HG03571 (cell line): ENCODE results near the gene SLC49A4.
"Not testable (repeated sequence)": the region's sequence is repeated elsewhere in the genome, so short reads cannot be mapped to it uniquely, and the experiment has no call there.

Experiments used
- ATAC-seq: cut with Tn5 transposase; IDR thresholded peaks from one replicate; pipeline ENCODE4 v1.9.1; 2021; ENCODE audit not compliant: unreplicated experiment

Gene SLC49A4

GRCh38 chr3:122794779-122795673, at the start of gene SLC49A4:
Gene SLC49A4 (plus strand): TSS chr3:122795069. CDS start chr3:122795193, 124 bp downstream.
- peak; percentile 64 for ATAC-seq

DNA sequence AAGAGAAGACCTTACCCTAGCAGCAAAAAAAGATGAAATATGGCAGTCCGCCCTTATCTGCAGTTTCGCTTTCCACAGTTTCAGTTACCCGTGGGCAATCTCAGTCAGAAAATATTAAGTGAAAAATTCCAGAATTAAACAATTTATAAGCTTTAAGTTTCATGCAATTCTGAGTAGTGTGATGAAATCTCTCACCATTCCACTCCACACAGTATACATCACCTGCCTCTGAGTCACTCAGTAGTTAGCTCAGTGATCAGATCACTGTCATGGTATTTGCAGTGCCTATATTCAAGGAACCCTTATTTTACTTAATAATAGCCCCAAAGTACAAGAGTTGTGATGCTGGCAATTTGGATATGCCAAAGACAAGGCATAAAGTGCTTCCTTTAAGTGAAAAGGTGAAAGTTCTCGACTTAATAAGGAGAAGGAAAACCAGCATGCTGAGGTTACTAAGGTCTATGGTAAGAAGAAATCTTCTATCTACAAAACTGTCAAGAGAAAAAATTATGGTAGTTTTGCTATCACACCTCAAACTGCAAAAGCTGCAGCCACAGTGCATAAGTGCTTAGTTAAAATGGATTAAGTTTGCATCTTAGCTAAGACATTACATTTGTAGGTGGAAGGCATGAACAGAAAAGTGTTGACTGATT, 49.4 kb upstream of the SLC49A4 start:
- no peak for ATAC-seq

DNA sequence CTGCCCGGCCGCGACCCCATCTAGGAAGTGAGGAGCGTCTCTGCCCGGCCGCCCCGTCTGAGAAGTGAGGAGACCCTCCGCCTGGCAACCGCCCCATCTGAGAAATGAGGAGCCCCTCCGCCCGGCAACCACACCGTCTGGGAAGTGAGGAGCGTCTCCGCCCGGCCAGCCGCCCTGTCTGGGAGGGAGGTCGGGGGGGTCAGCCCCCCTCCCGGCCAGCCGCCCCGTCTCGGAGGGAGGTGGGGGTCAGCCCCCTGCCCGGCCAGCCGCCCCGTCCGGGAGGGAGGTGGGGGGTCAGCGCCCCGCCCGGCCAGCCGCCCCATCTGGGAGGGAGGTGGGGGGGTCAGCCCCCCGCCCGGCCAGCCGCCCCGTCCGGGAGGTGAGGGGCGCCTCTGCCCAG, 47.6 kb upstream of the SLC49A4 start:
- not testable (repeated sequence) for ATAC-seq

DNA sequence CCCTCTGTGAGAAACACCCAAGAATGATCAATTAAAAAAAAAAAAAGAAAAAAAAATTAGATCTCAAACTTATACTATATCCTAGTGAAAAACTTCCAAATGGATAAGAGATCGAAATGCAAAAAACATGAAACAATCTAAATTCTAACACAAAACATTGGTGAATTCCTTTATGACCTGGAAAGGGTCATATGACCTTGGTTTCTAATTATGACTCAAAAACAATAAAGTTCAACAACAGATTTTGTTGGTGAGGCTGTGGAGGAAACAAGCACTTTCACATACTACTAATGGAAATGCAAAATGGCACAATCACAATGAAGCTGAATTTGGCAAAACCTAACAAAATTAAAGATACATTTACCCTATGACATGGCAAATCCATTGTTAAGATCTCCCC, 46.5 kb upstream of the SLC49A4 start:
- no peak for ATAC-seq

DNA sequence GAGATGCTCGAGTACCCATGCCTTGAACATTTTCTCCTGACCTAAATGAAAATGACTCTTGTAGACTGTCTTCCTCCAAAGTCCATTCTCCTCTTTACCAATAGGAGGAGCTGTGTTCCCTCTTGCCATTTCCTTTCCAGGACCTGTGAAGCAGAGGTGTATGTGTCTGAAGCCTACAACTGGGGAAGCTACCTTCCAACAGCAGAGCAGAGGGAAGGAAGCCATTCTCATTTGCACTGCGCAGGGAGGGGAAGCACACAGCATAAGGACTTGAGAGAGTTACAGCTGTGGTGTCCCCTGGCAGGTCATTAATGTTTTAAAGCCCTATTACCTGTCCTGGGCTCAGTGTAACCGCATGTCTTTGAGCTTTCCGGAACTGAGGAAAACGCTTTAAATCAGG, 39.9 kb upstream of the SLC49A4 start:
- no peak for ATAC-seq

DNA sequence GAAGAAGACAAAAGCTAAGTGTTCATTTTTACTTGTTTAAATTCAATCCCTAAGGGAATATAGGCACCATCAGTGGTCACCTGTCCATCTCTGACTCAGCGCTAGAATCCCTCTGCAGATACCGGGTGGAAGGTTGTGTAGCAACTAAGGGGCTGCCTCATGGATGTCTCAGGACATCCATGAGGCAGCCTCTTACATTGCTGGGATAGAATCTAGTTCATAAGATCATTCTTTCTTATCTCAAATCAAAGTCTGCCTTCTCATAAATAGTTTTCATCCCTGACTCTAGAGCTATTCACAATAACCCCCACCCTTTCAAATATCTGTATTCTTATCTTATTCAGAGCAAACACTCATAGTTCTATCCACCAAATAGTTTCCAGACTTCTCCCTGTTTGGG, 39.4 kb upstream of the SLC49A4 start:
- no peak for ATAC-seq

DNA sequence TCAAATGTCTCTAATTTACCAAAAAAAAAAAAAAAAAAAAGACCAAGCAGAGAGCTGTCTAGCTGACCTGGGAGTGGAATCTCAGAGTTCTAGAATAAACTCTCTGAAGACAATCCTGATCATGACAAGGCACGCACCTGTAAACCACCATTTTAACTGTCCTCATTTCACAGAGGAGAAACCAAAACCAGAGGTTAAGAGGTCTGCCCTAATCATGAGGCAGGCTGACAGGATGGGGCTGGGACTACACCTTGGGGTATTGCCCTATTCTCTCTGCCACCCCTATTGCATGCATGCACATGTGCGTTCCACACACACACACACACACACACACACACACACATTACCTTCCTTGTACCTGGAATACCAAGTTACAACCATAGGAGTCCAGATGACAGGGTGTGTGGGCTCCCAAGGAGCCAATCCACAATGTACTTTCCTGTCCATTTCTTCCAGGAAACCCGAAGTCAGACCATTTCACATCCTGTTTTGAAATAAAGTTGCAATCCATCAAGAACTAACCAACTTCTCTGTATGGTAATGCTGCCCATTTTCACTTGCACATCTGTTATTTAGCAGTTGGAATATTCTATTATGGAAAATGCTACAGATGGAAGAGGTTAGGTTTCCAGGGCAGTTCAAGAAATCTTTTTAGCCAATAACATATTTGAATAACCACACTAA, 35.9 kb upstream of the SLC49A4 start:
- ATAC-seq, result no peak

DNA sequence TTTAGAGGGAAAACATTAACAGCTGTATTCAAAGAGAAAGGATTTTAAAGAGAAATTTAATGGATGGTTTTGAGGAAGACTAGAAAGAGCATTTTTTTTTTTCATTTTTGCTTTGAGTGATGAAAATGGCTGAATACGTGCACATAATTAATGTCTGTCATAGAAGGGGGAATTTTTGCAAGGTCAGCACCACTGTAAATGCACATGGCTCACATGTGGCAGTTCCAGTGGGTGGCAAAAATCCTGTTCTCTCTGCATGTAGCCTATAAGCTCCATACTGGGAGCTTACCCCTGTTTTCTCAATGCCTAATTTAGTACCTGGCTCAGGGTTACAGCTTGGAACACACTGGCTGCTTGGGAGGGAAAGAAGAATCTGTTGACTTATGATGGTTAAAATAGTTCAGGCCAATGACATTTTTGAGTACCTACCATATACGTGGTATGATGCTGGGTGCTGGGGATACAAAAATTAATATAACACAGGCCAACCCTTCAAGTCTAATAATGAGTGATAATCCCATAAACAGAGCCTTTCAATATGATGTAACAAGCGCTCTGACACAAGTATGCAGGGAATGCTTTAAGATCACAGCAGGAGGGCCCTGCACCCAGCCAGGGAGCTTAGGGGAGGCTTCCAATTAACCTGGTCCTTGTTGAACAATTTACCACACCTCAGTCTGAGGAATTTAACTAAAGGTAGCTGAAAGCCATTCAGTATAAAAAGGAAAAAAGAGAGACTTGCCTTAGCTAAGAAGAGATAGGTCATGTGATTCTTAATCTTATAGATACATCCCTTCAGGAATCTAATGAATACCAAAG, 34.2 kb upstream of the SLC49A4 start:
- ATAC-seq, result no peak

DNA sequence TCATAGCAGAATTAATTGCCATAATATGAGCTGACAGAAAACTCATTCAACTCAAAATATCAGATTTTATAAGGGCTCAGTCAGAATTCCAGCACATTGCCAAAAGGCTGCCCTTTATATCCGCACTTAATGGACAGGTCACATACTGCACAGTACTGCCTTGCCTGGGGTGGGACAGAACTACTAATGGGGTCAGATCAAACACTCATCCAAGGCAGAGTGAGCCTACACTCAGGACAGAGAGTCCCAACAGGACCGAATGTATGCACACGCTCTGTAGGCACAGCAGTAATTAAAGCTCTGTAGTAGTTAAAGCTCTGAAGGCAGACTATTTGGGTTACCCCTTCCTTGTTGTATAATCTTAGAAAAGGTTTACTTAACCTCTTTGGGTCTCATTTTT, 28.4 kb upstream of the SLC49A4 start:
- ATAC-seq, result no peak

DNA sequence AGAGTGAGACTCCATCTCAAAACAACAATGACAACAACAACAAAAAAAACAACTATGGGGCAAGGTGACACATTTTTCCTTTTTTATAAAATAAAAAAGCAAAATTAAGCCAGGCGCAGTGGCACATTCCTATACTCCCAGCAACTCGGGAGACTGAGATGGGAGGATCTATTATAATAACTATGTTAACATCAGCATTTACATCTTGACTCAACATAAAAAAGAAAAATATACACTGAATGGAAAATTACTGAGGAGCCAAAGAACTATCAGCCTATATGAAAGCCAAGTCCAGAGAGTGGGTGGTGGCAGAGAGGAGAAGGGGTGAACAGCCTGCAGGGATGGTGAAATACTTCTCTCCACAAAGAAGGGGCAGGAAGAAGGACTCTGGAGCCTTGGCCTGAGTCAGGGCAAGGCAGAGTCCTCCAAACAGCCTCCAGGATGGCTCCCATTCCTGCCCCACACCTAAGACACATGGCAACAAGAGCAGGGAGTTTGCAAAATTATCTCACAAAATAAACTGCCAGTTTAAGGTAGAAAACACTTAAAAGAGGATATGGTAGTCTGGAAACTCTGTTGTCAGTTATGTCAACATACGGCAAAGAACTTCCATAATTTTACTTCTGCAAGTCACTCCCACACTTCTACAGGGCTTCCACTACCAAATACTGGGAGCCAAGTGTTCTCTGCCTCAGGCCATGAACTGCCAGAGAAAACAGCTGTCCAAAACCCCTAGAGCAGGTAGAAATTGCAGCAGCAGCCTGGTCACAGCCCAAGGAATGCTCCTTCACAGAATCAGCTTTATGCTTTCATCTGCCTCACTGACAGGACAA, 27.1 kb upstream of the SLC49A4 start:
- no peak for ATAC-seq

- no peak for ATAC-seq
Observed at GRCh38 chr3:122770521-122771202, 24.2 kb upstream of the SLC49A4 start.

DNA sequence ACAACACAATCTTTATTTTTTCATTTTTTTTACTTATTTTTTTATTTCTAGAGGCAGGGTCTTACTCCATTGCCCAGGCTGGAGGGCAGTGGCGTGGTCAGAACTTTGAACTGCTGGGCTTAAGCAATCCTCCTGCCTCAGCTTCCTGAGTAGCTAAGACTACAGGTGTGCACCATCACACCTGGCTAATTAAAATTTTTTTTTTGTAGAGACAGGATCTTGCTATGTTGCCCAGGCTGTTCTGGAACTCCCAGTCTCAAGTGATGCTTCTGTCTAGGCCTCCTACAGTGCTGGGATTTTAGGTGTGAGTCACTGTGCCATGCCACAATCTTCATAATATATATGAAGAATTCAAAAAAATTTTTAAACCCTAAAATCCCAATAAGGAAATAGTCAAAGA, 22.0 kb upstream of the SLC49A4 start:
- no peak for ATAC-seq

GRCh38 chr3:122773944-122774509, 20.8 kb upstream of the SLC49A4 start:
- ATAC-seq, result no peak

DNA sequence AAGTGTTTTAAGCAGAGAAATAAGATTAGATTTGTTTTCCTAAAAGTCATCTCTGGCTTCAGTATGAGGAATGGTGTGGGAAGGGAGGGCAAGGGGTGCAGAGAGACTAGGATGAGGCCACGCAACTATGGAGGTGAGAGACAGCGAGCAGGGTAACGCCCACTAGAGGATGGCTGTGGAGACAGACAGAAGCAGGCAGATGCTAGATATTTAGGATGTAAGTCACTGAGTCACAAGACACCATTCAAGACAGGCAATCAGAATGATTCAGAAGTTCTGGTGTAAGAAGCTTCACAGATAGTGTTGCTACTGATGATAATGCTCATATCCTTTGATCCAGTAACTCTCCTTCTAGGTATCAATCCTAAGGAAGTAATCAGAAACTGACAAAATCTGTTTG, 20.3 kb upstream of the SLC49A4 start:
- no peak for ATAC-seq

DNA sequence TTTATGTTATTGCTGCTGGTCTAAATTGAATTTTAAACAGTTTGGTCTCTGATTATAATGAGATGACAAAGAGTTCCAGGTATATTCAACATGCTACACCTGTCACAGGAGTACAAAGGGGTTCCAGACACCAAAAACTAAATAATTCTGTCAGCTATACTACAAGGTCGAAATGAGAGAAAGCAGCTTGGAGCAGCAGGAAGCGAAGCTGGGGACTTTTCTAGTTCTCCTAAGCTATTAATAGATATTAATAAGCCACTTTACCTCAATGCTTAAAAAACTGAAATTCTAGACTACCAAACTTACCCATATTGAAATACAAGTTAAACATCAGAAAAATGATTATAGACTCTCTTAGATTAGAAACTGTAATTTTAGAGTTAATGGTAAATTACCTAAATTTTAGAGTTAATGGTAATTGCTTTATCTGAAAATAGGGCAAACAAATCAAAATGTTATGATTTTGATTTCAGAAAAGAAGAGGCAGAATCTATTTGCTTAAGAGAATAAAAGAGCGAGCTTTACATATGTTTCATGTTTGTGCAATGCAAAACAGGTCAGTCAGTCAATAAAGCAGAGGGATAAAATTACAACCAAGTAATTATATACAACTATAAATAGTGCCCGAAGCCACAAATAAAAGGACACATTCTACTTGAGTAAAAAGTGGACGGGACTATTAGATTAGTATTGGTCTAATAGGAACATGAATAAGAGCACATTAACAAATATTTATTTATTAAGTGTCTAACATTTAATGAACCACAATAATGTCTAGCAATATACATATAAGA, 18.0 kb upstream of the SLC49A4 start:
- ATAC-seq, result no peak

GRCh38 chr3:122777563-122777962, 17.3 kb upstream of the SLC49A4 start:
- no peak for ATAC-seq

DNA sequence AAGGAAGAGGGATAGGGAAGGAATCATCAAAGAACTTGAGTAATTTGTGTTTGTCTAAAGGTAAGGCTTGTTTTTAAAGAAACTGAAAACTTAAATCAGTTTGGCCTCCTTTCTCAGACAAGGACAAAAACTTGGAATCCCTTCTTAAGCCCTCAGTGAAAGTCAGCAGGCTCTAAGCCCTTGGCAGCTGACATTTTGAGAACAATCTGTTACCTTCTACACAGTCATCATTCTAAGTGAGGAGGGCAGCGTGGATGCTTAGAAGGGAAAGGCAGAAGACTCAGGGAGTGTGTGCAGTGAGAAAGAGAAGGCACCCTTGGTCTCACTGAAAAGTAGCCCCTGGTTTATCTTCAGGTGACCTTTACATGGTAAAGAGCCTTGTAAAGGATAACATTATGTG, 12.1 kb upstream of the SLC49A4 start:
- ATAC-seq, result no peak

DNA sequence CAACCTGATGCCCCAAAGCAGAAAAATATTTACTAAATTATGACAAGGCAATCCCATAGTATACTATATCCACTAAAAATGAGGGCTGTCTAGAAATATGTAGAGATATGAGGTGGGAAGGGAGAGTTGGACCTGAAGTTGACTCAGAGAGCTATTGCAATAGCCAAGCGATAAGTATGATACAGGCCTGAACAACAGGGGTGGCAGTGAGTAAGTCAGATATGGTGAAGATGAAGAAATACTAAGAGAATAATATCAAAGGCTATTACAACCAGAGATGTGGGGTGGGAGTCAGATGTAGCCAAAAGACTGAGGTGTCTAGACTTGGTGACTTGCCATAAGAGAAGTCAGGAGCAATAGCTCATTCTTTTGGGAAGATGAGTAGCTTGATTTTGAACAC, 10.4 kb upstream of the SLC49A4 start:
- ATAC-seq, result no peak
